H9 (cell line): ENCODE data around the gene TSHZ1. TPM values are rescaled to one million over a fixed set of nuclear protein-coding genes. Genes with fewer than 3 reads are reported as not detected.

Experiments used
- DNase-seq: peaks from one replicate; pipeline ENCODE4 v3.0.0-alpha.2; 2017
- H2AFZ ChIP-seq: one replicate; pipeline ENCODE4 v1.6.1; 2013; ENCODE audit warnings: mild to moderate bottlenecking, low read length, control low read depth, moderate library complexity
- H2AK5ac ChIP-seq: 2 replicates; pipeline ENCODE4 v1.6.1; 2013; ENCODE audit warnings: low read length, control low read depth, mixed read lengths; ENCODE audit not compliant: insufficient read length
- H2BK120ac ChIP-seq: one replicate; pipeline ENCODE4 v1.6.1; 2013; ENCODE audit warnings: low read depth, mild to moderate bottlenecking, low read length, control low read depth, inconsistent platforms; ENCODE audit not compliant: poor library complexity, severe bottlenecking
- H2BK12ac ChIP-seq: 2 replicates; pipeline ENCODE4 v1.6.1; 2013; ENCODE audit warnings: low read length, control low read depth, mixed read lengths, low read depth; ENCODE audit not compliant: insufficient read length
- H2BK15ac ChIP-seq: 2 replicates; pipeline ENCODE4 v1.6.1; 2013; ENCODE audit warnings: low read depth, low read length, control low read depth
- H2BK20ac ChIP-seq: one replicate; pipeline ENCODE4 v1.6.1; 2013; ENCODE audit warnings: low read depth, mild to moderate bottlenecking, low read length, control low read depth, inconsistent platforms; ENCODE audit not compliant: poor library complexity, severe bottlenecking
- H2BK5ac ChIP-seq: 2 replicates; pipeline ENCODE4 v1.6.1; 2013; ENCODE audit warnings: low read length, control low read depth, mixed read lengths; ENCODE audit not compliant: insufficient read length
- H3K14ac ChIP-seq: 2 replicates; pipeline ENCODE4 v1.6.1; 2013; ENCODE audit warnings: low read length, control low read depth; ENCODE audit not compliant: insufficient read depth
- H3K18ac ChIP-seq: 2 replicates; pipeline ENCODE4 v1.6.1; 2013; ENCODE audit warnings: low read depth, mild to moderate bottlenecking, mixed read lengths, low read length, control low read depth; ENCODE audit not compliant: insufficient read length
- H3K23ac ChIP-seq: 2 replicates; pipeline ENCODE4 v1.6.1; 2013; ENCODE audit warnings: low read length, control low read depth, mixed read lengths, low read depth; ENCODE audit not compliant: insufficient read length
- H3K23me2 ChIP-seq: 2 replicates; pipeline ENCODE4 v1.6.1; 2013; ENCODE audit warnings: low read depth, mild to moderate bottlenecking, mixed read lengths, low read length, control low read depth; ENCODE audit not compliant: insufficient read length, poor library complexity, severe bottlenecking
- H3K27ac ChIP-seq: 2 replicates; pipeline ENCODE4 v1.5.1; 2013; ENCODE audit warnings: low read length, control low read depth, mixed read lengths, low read depth; ENCODE audit not compliant: insufficient read length
- H3K27me3 ChIP-seq: 2 replicates; pipeline ENCODE4 v1.6.1; 2013; ENCODE audit warnings: low read length, control low read depth, inconsistent platforms; ENCODE audit not compliant: insufficient read depth
- H3K4ac ChIP-seq: 2 replicates; pipeline ENCODE4 v1.6.1; 2013; ENCODE audit warnings: low read depth, mild to moderate bottlenecking, control low read depth, inconsistent platforms, low read length, moderate library complexity
- H3K4me1 ChIP-seq: 2 replicates; pipeline ENCODE4 v1.6.1; 2013; ENCODE audit warnings: low read length, control low read depth, inconsistent platforms; ENCODE audit not compliant: insufficient read depth
- H3K4me2 ChIP-seq: 2 replicates; pipeline ENCODE4 v1.6.1; 2013; ENCODE audit warnings: low read length, control low read depth, mixed read lengths; ENCODE audit not compliant: insufficient read length, insufficient read depth
- H3K56ac ChIP-seq: 2 replicates; pipeline ENCODE4 v1.6.1; 2013; ENCODE audit warnings: low read depth, mild to moderate bottlenecking, mixed read lengths, low read length, control low read depth; ENCODE audit not compliant: insufficient read length
- H3K79me1 ChIP-seq: 2 replicates; pipeline ENCODE4 v1.6.1; 2013; ENCODE audit warnings: low read depth, mild to moderate bottlenecking, moderate library complexity, low read length, control low read depth, inconsistent platforms; ENCODE audit not compliant: insufficient read depth, poor library complexity, severe bottlenecking
- H3K79me2 ChIP-seq: 2 replicates; pipeline ENCODE4 v1.6.1; 2013; ENCODE audit warnings: low read length, control low read depth, inconsistent platforms; ENCODE audit not compliant: insufficient read depth
- H3K9ac ChIP-seq: 2 replicates; pipeline ENCODE4 v1.6.1; 2013; ENCODE audit warnings: low read length, control low read depth, mixed read lengths; ENCODE audit not compliant: insufficient read length; ENCODE audit errors: extremely low read depth
- H3K9me3 ChIP-seq: one replicate; pipeline ENCODE4 v1.6.1; 2013; ENCODE audit warnings: low read depth, low read length, inconsistent platforms; ENCODE audit not compliant: control insufficient read depth
- H3T11ph ChIP-seq: one replicate; pipeline ENCODE4 v1.6.1; 2013; ENCODE audit warnings: mild to moderate bottlenecking, low read length, control low read depth, inconsistent platforms
- H4K20me1 ChIP-seq: one replicate; pipeline ENCODE4 v1.6.1; 2013; ENCODE audit not compliant: control insufficient read depth, insufficient read length, insufficient read depth
- H4K5ac ChIP-seq: 2 replicates; pipeline ENCODE4 v1.6.1; 2013; ENCODE audit warnings: low read depth, mild to moderate bottlenecking, mixed read lengths, low read length, control low read depth; ENCODE audit not compliant: insufficient read length
- H4K8ac ChIP-seq: replicated peaks from 2 replicates; pipeline ENCODE4 v1.6.1; 2013; ENCODE audit warnings: low read length, control low read depth, mixed read lengths, low read depth; ENCODE audit not compliant: insufficient read length
- H4K91ac ChIP-seq: 2 replicates; pipeline ENCODE4 v1.6.1; 2013; ENCODE audit warnings: low read depth, mild to moderate bottlenecking, moderate library complexity, mixed read lengths, low read length, control low read depth; ENCODE audit not compliant: insufficient read length
- H3K27ac Mint-ChIP-seq, 3 experiments: 2 replicates in 2 of 3; 3 replicates in 1 of 3; pipeline ENCODE4 v1.8.0; 2020 to 2021; ENCODE audit warnings: mixed read lengths in 3 of 3, mild to moderate bottlenecking in 1 of 3, moderate library complexity in 1 of 3
- H3K27me3 Mint-ChIP-seq: 2 replicates; pipeline ENCODE4 v1.8.0; 2021; ENCODE audit warnings: low read depth, mild to moderate bottlenecking, moderate library complexity, mixed read lengths
- H3K36me3 Mint-ChIP-seq, 3 experiments: 2 replicates in 2 of 3; 3 replicates in 1 of 3; pipeline ENCODE4 v1.8.0; 2020 to 2021; ENCODE audit warnings: low read depth in 3 of 3, mixed read lengths in 3 of 3; ENCODE audit not compliant: insufficient read depth in 1 of 3
- H3K4me1 Mint-ChIP-seq, 2 experiments: 2 replicates each; pipeline ENCODE4 v1.8.0; 2020; ENCODE audit warnings: mixed read lengths in 2 of 2
- H3K4me3 Mint-ChIP-seq, 2 experiments: 2 replicates in 1 of 2; 3 replicates in 1 of 2; pipeline ENCODE4 v1.8.0; 2020 to 2021; ENCODE audit warnings: mild to moderate bottlenecking in 2 of 2, mixed read lengths in 2 of 2, moderate library complexity in 1 of 2
- H3K9me3 Mint-ChIP-seq, 2 experiments: 2 replicates in 1 of 2; 3 replicates in 1 of 2; pipeline ENCODE4 v1.8.0; 2020; ENCODE audit warnings: mild to moderate bottlenecking in 2 of 2, mixed read lengths in 2 of 2, moderate library complexity in 1 of 2
- CTCF ChIP-seq: fragments of 200-600 bp; sonication (generic); conservative IDR thresholded peaks from 3 replicates; pipeline ENCODE4 v1.8.0; 2021; ENCODE audit warnings: antibody characterized with exemption, mild to moderate bottlenecking
- WGBS: extraction: QIAGEN DNeasy Blood & Tissue Kit; methylation state at CpG from one replicate; pipeline ENCODE4 v1.1.7; 2013; ENCODE audit warnings: missing lambda C conversion rate, low lambda C conversion rate, mixed read lengths; ENCODE audit not compliant: insufficient read length; ENCODE audit errors: extremely low coverage; 5-methylcytosine and 5-hydroxymethylcytosine counted together
- total RNA-seq: library from RNA; stranded (reverse); gene quantifications from 2 replicates; pipeline ENCODE4 v1.2.1, GENCODE V29; 2021

Gene TSHZ1
- total RNA-seq, 1 experiment from 2014 or later, result 0.15 TPM

- Histone ChIP-seq H2AK5ac (no peak overlapping the region), H3K4ac (no peak overlapping the region), H4K8ac (no peak overlapping the region), H3K56ac (no peak overlapping the region), H3K27ac (no peak overlapping the region), H3K9me3 (no peaks in the 10 kb centered on the region), H2BK20ac (no peak overlapping the region), H3K79me2 (no peaks in the 10 kb centered on the region), H3K9ac (no peak overlapping the region), H2BK120ac (no peak overlapping the region), H3K27me3 (no peaks in the 10 kb centered on the region), H3K4me1 (no peaks in the 10 kb centered on the region), H3K14ac (no peak overlapping the region), H2AFZ (no peak overlapping the region), H3T11ph (no peak overlapping the region), H2BK15ac (no peak overlapping the region), H3K23ac (no peak overlapping the region), H4K91ac (no peak overlapping the region), H4K5ac (no peak overlapping the region), H3K23me2 (no peaks in the 10 kb centered on the region), H3K4me2 (no peak overlapping the region), H4K20me1 (no peaks in the 10 kb centered on the region), H2BK12ac (no peak overlapping the region), H3K79me1 (no peaks in the 10 kb centered on the region), H3K18ac (no peak overlapping the region), H2BK5ac (no peak overlapping the region)
- Mint-ChIP-seq H3K36me3 (no peaks in the 10 kb centered on the region), H3K9me3 (no peaks in the 10 kb centered on the region; a peak in 1 of 5 replicates), H3K4me3 (no peak overlapping the region), H3K27me3 (no peaks in the 10 kb centered on the region), H3K4me1 (no peaks in the 10 kb centered on the region), H3K27ac (no peak overlapping the region)
- WGBS, result no CpG with 5 or more reads among the region's 10 CpGs
- no peak for TF ChIP-seq CTCF
- no peak for DNase-seq
Measured at GRCh38 chr18:75246721-75247610, 36.4 kb downstream of the TSHZ1 start.
